ENCODE results near the gene PTPRD. TPM values are rescaled to one million over a fixed set of nuclear protein-coding genes. Genes with fewer than 3 reads are reported as not detected.

Gene PTPRD
- total and polyA plus RNA-seq, 9 donors, result 16.2 to 231 (median 85.8) TPM

DNA sequence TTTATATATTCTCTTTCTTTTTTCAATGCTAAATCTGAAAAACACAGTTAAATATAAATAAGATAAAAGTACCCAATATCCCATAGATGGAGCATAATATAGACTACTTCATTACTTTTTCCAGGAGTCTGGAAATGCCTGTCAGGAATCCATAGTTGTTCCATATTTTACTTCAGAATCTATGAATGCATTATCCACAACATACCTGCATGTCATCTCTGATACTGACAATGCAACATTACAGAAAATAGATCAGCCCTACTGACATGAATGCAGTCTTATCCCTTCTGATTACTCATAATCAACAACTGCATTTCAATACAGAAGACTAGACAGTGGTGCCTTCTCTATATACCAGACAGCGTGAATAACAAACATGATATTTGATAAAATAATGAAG lies 517.6 kb downstream of the PTPRD start:
- no peaks in the 10 kb centered on the region for H3K9me3 ChIP-seq
- no peaks in the 10 kb centered on the region for H3K4me1 ChIP-seq (ENCODE audit: insufficient read depth)
- DNase-seq, result no peak
- intact Hi-C loops (cut with DNase I), result no loop called here
- TF ChIP-seq, protein P1, sequence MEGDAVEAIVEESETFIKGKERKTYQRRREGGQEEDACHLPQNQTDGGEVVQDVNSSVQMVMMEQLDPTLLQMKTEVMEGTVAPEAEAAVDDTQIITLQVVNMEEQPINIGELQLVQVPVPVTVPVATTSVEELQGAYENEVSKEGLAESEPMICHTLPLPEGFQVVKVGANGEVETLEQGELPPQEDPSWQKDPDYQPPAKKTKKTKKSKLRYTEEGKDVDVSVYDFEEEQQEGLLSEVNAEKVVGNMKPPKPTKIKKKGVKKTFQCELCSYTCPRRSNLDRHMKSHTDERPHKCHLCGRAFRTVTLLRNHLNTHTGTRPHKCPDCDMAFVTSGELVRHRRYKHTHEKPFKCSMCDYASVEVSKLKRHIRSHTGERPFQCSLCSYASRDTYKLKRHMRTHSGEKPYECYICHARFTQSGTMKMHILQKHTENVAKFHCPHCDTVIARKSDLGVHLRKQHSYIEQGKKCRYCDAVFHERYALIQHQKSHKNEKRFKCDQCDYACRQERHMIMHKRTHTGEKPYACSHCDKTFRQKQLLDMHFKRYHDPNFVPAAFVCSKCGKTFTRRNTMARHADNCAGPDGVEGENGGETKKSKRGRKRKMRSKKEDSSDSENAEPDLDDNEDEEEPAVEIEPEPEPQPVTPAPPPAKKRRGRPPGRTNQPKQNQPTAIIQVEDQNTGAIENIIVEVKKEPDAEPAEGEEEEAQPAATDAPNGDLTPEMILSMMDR (IDR thresholded peaks at IDR 0.05), result no peak
- TF ChIP-seq EP300 (IDR thresholded peaks at IDR 0.05) (no peak), POLR2A (IDR thresholded peaks at IDR 0.05) (no peak)
- no peak overlapping the region for H3K4me3 ChIP-seq
- no peak overlapping the region for H3K27ac ChIP-seq
- no peaks in the 10 kb centered on the region for H3K36me3 ChIP-seq
- H3K27me3 ChIP-seq, result no peaks in the 10 kb centered on the region
- WGBS, 3 donors, result 83 to 98% (median 88%) methylated on average over 1 of the region's 1 CpG

DNA sequence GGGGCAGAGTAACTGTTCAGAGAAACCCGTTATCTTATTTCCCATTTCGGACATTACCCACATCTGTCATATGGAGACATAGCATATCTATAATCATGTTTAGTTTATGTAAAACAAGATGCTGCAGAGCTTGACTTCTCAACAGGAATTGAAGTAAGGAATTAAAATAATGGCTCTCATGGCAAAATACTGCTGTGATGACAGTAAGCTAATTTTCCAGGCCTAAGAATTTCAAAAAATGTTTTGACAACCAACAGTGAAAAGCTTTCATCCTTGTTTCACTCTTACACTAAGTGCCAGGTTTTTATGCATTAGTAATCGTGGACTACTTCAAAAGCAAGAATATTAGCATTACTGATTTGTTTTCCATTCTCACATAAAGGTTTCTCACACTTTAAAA lies 518.2 kb downstream of the PTPRD start:
- TF ChIP-seq, protein P1 (IDR thresholded peaks at IDR 0.05), result no peak
- no peak for TF ChIP-seq EP300 (IDR thresholded peaks at IDR 0.05)
- TF ChIP-seq POLR2A (IDR thresholded peaks at IDR 0.05), result no peak
- Histone ChIP-seq H3K36me3 (no peaks in the 10 kb centered on the region), H3K4me1 (ENCODE audit: insufficient read depth) (no peaks in the 10 kb centered on the region), H3K27me3 (no peaks in the 10 kb centered on the region), H3K27ac (no peak overlapping the region), H3K4me3 (no peak overlapping the region), H3K9me3 (no peaks in the 10 kb centered on the region)
- WGBS, 3 donors, result 39 to 72% (median 43%) methylated on average over 3 of the region's 3 CpGs
- intact Hi-C loops (cut with DNase I), result no loop called here
- DNase-seq, result no peak

DNA sequence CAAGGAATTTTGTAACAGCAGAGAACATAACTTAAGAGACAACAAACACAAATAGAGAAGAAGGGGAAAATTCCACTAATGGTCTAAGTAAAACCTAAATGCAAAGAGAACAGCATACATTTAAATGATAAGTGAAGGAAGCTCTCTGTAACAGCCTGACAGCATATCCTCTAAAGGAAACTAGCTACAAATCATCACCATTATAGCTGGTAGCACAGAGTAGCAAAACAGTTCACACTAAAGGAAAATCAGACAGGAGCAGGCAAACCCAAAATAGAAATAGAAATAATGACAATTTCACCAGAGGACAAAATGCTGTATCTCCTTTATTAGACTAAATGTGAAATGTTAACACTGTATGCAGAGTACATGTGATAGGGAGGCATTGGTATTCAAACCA lies 532.8 kb downstream of the PTPRD start:
- no peaks in the 10 kb centered on the region for H3K9me3 ChIP-seq
- TF ChIP-seq POLR2A (IDR thresholded peaks at IDR 0.05), result no peak
- TF ChIP-seq, protein P1 (IDR thresholded peaks at IDR 0.05), result no peak
- TF ChIP-seq EP300 (IDR thresholded peaks at IDR 0.05), result no peak
- no peak for DNase-seq
- no peak overlapping the region for H3K4me3 ChIP-seq
- no peak overlapping the region for H3K27ac ChIP-seq
- intact Hi-C loops (cut with DNase I), result no loop called here
- H3K27me3 ChIP-seq, result no peaks in the 10 kb centered on the region
- no peaks in the 10 kb centered on the region for H3K36me3 ChIP-seq
- no peaks in the 10 kb centered on the region for H3K4me1 ChIP-seq (ENCODE audit: insufficient read depth)

DNA sequence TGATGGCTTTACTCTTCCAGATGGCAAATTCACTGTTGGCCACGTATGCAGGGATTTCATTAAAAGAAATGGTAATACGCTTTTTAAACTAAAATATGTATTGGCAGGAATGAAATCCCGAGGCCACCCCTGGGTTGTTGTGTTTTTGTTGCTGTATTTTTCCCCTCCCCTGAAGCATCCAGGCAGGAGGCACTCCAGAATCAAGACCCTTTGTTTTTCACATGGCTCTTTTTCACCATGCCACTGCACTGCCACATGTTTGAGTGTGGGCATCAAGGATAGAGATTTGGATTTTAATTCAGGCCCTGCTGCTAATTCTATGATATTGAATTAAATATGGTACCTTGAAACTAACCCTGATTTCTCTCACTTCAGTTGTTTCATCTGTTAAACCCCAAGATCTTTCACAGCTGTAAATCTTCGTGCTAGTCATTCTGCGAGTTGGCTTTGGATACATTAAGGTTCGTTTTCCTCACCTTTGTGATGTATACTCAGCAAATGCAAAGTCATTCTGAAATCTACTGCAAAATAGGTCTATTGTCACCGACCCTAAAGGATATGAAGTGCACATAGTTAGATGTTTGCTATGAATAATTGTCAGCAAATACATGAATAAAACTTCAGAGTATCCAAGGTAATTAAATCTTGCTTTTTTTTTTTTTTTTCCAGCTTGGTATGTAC lies 533.4 kb downstream of the PTPRD start:
- TF ChIP-seq, protein P1 (IDR thresholded peaks at IDR 0.05), result no peak
- no peak for TF ChIP-seq POLR2A (IDR thresholded peaks at IDR 0.05)
- no peak for TF ChIP-seq EP300 (IDR thresholded peaks at IDR 0.05)
- DNase-seq, result no peak
- H3K27ac ChIP-seq, result no peak overlapping the region
- H3K27me3 ChIP-seq, result no peaks in the 10 kb centered on the region
- no peaks in the 10 kb centered on the region for H3K9me3 ChIP-seq
- no peaks in the 10 kb centered on the region for H3K36me3 ChIP-seq
- H3K4me1 ChIP-seq (ENCODE audit: insufficient read depth), result no peaks in the 10 kb centered on the region
- 66 to 71% (median 70%) methylated on average over 7 of the region's 7 CpGs for WGBS, 3 donors
- H3K4me3 ChIP-seq, result no peak overlapping the region
- intact Hi-C loops (cut with DNase I), result no loop called here

Measured in ovary (tissue), 9 donors.